HG03135 (cell line): ENCODE results near the gene TM9SF3.
A peak's percentile ranks its signal among the peaks of the same experiment; 100 is the strongest.

Source experiments
- ATAC-seq: cut with Tn5 transposase; IDR thresholded peaks from one replicate; pipeline ENCODE4 v1.9.1; 2021; ENCODE audit warnings: mild to moderate bottlenecking, moderate library complexity; ENCODE audit not compliant: unreplicated experiment

TM9SF3 gene

DNA sequence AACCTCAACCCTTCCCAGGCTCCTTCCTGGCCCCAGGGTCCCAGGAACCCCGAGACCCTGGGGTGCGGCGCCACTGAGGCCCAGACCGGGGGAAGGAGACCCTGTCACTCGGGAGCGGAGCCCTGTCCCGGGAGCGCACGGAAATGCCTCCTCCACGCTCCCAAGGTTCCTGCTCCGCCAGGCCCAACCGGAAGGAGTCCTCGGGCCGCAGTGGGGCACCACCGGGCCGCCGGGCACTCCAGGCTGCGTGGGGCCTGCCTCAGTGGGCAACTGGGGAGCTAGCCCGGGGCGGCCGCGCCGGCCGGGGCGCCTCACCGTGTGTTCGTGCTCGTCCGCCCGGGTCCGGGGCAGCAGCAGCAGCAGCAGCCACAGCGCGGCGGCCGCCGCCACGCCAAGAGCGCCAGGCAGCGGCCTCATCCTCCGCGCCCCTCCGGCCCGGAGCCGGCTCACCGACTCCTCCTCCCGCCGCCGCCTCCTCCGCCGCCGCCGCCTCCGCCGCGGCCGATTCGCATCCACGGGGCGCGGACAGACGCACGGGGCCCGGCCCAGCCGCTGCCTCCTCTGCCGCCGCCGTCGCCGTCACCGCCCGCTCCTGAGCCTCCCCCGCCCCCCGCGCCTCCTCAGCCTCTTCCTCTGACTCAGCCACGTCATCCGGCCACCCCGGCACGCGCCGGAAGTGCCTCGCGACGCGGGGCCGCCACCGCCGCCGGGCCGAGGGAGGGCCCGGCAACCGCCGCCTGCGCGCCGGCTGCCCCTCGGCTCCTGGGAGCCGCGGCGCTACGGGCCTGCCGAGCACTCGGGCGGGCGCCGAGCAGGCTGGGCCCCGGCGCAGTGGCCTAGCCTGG lies at the start of gene TM9SF3:
TSS of gene TM9SF3 (minus strand) at position 594 of the 845 bp plus-strand sequence. CDS start at position 417, 177 bp downstream.
- peak; percentile 66 for ATAC-seq

DNA sequence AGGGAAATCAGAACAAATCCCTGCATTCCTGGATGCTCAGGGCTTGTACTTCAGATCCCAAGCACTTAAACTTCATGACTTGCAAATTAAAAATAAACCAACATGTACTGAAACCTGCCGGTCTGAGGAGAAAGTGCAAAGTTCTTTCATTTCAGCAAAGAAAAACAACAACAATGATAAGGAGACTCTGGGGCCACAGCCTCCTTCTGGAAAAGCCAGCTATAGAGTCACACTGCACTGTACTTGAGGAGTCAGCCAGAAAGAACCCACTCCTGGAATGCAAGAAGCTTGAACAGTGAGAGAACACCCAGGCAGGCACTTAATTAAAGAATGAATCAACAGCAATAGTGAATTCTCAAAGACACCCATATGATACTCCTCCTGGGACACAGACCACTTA lies 49.7 kb upstream of the TM9SF3 start:
- ATAC-seq: no peak

DNA sequence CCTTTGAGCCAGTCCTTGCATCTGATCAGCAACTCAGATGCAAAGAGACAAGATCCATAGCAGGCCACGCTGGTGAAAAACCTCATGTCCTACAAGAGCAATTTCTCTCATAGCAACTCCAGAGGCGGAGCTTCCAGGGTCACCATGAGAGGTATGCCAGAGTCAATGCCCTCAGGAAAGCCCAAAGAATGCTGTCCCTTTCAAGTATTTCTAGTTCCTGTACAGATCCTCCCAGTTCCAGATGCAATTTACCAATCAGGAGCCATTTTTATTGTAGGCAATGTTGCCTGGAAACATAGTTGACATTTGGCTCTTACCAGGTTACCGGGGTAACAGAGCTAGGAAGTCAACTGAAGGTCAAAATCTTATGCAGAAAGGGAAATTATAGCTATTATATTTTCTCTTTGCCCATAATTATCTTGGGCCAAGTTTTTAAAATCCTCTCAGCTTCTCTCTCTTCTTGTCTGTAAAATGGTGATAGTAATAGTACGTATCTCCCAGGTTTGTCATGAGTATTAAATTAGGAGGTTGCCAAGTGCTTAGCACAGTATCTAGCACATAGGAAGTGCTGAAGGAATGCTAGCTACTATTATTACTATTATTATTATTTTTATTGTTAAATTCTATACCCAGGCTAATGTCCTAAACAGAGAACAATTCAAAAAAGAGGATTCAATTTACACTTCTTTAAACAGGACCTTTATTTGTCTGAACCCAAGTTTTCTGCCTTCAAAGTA lies 46.3 kb upstream of the TM9SF3 start:
- no peak for ATAC-seq

DNA sequence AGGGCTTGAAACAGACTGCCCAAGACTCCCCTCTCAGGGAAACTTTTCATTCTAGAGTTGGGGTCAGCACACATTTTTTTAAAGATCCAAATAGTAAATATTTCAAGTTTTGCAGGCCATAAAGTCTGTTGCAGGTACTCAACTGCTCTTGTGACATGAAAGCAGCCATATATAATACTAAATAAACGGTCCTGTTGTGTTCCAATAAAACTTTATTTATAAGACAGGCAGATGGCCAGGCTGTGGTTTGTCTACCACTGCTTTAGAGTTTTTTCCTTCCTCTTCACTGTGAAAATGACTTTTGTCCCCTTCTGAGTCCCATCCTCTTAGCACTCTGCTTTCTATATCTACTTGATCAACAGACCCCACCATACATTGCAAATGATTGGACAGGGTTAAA lies 40.5 kb upstream of the TM9SF3 start:
- no peak for ATAC-seq

DNA sequence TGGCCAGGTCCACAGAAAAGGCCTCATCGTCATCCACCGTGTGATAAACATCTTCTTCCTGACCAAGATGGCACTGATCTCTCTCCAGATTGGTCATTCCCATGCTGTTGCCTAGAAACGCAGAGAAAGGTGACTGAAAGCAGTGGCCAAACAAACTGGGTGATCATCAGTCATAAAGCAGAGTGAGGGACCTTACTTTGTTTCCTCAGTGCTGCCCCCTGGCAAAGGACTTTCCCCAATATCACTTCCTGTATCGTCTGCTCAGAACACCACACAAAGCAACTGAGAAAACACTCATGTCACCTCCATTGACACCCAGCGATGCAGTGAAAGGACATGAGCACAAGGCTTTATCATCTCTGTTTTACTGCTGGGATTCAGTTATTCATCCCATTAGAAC lies 40.0 kb upstream of the TM9SF3 start:
- ATAC-seq: no peak

DNA sequence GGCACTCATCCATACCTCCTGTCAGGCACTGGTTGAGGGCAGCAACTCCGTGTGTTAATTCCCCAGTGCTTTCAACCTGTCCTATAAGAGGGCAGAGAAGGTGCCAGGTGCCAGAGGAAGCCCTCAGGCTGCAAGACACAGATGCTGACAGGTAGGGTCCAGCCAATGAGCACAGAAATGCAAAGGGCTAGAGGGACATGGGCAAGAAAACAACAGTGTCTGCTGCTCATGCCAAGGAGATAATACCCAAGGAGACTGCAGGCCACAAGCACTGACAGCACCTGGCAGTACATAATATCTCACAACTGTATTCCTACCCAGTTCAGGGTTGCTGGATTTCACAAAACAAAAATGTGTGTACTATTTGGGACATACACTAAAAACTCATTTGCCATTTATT lies 38.4 kb upstream of the TM9SF3 start:
- no peak for ATAC-seq

DNA sequence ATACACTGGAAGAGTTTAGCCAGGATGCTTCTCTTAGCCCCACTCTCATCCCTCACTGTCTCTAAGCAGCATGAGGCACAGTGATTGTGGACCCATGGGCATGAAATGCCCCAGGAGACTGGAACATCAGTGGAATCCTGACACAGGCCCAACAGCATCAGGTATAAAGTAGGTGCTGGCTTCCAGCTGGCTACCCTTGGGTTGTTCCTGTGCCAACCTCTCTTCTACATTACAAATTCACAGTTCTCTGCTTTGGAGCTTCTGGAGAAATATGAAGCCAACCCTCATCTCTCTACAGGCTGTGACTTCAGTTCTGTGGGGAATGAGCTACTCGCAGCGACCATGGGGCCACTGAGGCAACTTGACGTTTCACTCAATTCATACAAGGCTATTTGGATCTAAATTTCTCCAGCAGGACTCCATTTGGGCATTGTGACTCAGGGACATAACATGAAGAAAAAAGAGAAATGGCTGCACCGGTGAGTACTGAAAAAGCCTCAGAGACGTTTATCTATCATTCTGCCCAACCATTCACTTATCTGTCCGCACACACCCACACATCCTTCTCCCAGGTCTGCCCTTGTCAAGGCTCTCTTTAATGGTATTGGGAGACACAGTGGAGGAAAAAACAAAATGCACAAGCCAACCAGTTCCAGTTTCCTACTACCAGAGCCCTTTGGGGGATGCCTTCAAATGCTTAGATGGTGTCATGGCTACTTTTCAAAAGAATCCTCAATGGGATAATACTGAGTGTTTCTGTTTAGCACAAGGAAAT lies 35.4 kb upstream of the TM9SF3 start:
- no peak for ATAC-seq

DNA sequence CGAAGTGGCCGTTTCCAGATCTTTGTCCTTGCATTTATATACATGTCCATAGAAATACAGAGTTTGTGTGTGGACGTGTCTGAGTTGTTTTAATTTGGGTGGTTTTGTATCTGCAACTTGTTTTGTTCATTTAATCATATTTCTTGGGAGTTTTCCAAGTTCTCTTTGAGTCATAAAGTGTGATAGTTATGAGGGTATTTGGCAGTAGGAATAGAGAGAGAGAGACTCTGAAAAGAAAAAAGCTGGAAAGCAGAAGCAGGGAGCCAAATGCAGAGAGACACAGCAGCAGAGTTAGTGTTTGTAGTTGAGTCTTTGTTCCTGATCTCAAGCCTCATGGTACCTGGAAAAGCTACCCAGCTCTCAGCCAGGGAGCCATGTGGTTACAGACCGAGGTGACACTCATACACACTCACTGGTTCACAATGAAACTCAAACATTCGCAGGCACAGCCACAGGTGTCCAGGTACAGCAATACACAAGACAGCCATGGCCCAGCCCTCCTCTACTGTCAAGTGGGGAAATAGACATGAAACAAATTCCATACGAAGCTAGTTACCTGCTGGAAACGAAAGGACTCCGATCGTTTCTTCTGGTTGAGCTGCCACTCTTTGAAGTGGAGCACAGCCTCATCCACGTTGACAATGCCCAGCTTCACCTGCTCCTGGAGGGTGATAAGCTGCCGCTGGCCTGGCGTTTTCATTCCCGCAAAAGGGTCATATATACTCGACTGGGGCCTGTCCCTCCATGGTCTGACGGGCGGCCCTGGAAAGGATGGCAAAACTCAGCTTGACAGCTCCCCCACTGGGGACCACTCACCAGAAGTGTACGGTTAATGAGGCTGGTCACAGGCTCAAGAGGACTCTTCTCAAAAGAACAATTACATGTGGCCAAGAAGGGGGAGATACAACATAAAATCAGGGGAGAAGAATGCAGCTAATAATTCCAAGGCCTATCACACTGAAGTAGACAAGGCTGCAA lies 33.3 kb upstream of the TM9SF3 start:
- no peak for ATAC-seq

DNA sequence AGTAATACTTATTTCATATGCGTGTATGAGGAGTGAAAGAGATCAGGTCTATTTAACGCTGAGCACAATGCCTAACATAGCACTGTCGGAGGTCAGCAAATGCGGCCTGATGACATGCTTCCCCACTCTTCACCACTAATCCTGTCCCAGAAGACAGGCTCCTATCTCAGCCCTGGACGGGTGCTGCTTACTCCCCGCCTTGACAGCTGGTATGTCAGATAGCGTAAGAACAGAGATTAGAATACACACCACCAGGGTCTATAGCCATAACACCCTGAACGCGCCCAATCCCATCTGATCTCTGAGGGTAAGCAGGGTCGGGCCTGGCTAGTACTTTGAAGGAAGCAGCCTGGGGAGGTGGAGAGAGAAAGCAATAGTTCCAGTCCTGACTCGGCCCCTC lies 32.3 kb upstream of the TM9SF3 start:
- ATAC-seq: no peak

DNA sequence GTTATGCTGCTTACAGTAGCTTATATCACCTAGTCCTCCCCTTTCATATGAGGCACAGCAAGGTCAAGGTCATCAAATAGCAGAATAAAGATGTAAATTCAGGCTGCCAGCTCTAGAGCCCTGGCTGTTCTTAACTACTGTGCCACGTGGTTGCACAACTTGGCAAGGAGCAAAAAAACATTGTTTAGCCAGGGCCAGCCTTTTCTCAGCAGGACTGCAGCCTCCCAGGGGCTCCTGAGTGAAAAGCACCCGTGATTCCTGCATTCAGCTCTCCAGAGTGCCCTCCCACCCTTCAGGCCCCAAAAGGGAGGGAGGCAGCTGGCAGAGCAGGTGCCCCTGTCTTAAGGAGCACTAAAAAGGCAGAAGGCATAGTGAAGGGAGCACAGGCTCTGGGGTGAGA lies 31.8 kb upstream of the TM9SF3 start:
- ATAC-seq: no peak

DNA sequence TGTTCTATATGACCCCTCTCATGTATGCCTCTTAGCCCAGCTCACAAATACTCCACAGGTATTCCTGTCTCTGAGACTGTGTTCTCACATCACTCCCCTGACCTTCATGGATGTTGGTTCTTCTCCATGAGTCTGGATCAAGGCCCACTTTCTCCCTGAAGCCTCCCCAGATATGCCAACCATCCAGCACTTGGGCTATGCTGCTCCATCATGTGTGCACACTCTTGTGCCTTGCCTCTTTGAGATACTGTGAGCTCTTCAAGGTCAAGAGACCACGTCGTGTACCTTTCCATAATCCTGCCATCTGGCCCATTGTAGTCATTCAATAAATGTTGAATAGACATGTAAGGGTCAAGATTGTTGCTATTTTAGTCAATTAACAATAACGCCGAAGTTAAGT lies 30.1 kb upstream of the TM9SF3 start:
- no peak for ATAC-seq

DNA sequence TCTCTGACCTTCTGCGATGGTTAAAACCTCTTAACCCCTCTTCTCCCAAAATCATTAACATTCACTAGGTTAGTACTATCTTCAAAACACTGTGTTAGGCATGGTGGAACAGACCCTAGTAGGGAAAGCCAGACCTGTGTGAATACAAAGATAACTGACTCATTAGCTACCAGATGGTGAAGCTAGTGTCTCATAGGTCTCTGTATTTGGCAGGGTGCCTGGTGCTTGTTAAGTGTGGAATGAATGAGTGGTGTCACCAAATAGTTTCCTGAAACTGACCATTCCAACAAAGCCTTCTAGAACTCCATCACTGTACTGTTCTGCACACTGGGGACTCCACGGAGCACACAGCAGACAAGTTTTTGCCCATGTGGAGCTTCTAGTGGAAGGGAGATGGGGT lies 27.7 kb upstream of the TM9SF3 start:
- ATAC-seq: no peak

DNA sequence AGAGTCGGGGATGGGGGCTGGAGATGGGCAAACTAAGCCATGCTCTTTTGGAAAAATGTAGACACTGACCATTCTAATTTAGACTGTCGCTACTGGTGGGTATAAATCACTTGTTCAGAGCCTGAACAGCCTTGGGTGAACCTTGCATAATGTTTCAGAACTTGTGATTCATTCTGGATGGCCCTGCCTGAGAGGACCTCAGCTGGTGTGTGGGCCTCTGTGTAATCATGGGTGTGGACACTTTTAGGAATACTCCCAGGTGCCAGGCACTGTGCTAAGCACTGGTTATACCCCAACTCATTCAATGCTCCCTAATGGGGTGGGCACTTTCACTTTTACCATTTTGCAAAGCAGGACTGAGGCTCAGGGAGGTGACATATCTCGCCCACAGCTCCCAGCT lies 26.8 kb upstream of the TM9SF3 start:
- ATAC-seq: no peak

DNA sequence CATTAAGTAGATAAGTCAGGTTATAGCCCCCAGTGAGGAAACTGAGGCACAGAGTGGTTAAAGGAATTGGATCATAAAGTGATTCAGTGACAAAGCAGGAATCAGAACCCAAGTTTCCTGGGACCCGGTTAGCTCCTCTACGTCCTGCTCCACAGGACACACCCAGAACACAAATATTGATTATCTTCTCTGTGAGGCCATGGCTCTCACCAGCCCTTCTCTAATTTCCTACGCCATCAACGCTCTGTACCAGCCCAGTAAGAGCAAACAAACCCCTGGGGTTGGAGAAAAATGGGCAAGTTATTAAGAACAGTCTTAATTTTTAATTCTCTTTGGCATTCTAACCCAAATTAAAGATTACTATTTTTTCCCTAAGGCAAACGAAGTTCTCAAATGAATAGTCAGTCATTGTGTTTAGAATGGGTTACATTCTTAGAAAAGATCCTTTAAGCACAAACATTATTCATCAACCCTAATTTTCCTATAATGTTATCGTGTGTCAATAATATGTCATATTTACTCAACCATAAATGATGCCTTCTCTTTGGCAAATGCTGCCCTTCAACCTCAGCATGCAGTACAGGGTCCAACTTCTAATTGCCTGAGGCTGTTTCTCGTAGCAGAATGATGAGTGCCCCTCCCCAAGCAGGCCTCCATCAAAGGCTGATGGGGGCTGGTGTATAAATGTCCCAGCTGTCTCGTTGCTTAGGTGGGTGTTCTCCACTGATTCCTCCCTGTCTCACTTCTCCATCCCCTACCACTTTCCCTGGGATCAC lies 25.4 kb upstream of the TM9SF3 start:
- no peak for ATAC-seq

DNA sequence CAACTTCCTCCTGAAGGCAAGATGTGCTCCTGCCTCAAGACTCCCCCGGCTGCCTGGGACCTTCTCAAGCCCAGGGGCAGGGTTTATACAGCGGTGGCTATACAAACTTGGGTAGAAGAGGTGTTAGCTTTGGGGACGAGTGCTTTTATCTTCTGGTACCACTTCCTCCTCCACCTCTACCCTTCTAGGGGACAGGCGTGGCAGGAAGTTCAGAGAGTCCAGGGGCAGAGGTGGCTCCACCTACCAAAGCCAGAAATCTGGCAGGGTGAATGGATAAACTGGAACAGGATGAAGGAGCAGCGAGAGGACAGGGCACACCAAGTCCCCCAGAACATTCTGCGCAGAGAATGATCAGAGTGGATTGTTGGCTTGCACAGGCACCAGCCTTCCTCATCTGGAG lies 24.0 kb upstream of the TM9SF3 start:
- no peak for ATAC-seq

DNA sequence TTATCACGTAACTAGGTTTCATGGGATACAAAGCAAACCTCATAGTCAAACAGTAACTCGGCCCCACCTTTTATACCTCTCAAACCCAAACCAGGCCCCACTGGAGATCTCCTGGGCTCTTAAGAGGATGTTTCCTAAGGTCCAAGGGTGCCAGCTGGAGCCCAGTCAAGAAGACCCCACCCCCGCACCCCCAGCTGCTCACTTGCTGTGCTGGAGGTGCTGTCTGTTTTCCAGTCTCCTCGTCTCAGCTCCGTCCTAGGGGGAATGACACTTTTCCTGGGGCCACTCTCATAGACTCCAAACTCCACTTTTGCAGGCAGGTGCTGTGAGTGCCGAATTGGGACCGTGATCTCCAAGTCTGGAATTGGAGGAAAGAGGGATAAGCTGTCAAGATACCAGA lies 22.7 kb upstream of the TM9SF3 start:
- ATAC-seq: no peak

DNA sequence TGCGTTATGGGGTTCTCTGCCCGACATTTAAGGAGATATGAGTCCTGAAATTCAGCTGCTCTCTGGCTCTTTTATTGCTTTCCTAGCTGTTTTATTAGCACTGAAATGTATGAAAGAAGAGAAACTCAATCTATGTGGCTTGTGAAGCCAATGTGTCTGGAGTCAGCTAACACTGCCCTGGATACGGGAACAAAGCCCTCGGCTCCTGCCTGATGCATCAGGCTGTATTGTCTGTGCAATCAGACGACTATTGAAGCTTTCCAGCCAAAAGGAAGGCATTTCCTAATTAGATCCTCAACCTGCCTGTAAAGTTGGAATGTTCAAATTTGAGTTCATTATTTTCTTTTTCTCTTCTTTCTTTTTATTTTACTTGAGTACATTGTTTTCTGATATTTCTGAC lies 22.0 kb upstream of the TM9SF3 start:
- ATAC-seq: no peak

DNA sequence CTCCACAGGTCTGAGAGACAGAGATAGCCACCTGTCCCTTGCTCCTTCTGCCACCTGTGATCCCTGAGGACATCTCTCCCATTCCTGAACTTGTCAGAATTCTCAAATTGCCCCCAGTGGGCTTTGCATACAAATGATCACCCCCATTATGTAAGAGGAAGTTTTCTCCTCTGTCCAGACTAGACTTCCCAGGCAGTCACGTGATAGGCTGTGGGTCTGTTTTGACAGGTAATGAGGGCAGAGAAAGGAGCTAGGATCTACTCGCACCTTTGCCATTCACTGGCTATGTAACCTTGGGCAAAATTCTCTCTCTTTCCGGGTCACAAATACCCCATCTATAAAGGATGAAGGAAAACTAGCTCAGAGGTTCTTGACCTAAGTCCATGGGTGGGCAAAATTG lies 21.4 kb upstream of the TM9SF3 start:
- no peak for ATAC-seq

DNA sequence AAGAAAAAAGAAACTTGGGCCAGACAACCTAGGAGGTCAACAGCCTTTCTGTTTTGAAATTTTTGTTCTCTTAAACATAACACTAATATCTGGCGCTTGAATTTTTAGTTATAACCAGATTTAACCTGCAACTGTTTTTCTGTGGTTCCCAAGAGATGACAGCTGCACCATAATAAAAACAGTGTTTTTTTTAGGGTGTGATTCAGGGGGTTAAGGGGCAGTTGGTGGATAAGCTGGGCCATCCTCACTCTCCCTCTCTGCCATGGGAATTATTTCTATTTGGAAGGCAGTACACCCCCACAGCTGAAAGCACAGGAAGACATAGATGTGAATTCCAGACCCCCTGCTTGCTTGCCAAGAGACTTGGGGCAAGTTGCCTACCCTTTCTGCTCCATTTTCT lies 20.1 kb upstream of the TM9SF3 start:
- ATAC-seq: no peak

DNA sequence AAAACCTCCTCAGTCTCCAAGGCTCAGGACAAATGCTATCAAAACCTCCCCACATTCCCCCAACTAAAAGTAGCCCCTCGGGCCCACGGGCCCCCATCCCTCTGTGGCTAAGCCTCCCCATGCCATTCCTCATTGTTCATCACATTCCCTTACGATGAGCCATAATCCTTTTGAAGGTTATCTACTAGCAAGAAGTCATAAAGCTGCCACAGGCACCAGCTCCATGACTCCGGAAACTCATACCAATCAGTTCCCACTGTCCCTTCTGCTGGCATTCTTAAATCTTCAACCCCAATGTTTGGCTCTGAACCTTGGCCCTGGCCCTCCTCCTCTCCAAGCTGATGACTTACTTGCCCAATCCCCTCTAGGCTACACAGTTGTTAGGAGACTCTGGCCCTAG lies 19.4 kb upstream of the TM9SF3 start:
- ATAC-seq: no peak
